MM.1S (cell line): ENCODE data around the gene FBXO42.

Source experiments
- CTCF ChIP-seq: fragments of 300-600 bp; sonication (generic); IDR thresholded peaks from 2 replicates; pipeline ENCODE4 v1.5.1; 2016; ENCODE audit warnings: antibody characterized with exemption, low read length, mixed read lengths
- EZH2phosphoT487 ChIP-seq: fragments of 300-600 bp; sonication (generic); IDR thresholded peaks from 2 replicates; pipeline ENCODE4 v1.6.1; 2018; ENCODE audit warnings: antibody characterized with exemption, low read length

- TF ChIP-seq CTCF (no peak), EZH2phosphoT487 (no peak)
Measured at GRCh38 chr1:16237343-16237830, 114.9 kb downstream of the FBXO42 start.
